GM18870 (cell line): Measurements from ENCODE around the gene PRMT1.
"Not testable (repeated sequence)": the region's sequence is repeated elsewhere in the genome, so short reads cannot be mapped to it uniquely, and the experiment has no call there.

Experiments used
- ATAC-seq: cut with Tn5 transposase; IDR thresholded peaks from one replicate; pipeline ENCODE4 v1.9.1; 2021; ENCODE audit warnings: moderate library complexity; ENCODE audit not compliant: unreplicated experiment

Gene PRMT1

DNA sequence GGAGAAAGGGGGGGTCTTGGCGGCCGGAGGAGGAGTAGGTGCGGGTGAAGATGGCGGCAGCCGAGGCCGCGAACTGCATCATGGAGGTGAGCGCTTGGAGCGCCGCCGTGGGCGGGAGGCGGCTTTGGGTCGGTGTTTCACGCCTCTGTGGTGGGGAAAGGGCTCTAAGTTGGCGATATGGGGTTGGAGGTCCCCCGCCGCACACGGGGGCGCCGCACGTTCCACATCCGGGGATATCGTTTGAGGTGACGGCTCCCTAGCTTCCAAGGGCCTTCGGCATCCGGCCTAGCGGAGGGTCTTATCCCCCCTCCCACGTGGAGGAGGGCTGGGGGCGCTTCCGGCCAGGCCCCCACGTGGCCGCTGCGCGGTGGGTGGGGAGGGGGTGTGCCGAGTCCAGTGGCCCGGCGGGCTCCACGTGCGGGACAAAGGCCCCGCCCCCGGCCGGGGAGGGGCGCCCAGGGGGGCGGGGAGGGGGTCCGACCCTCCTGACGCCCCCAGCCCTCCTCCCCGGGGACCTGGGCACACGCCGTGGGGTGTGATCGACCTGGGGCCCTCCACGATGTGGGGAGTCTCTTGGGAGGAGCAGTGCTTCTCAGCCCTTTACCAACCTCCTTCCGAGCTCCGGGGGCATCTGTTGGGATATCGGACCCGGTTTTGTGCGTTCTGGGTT lies at the start of gene PRMT1:
Gene PRMT1, plus strand, starts transcription at position 41 of the 670 bp plus-strand sequence. Its CDS starts 10 bp downstream, at position 51.
- ATAC-seq: no peak

GRCh38 chr19:49629659-49630058 lies 47.4 kb upstream of the PRMT1 start:
- ATAC-seq: no peak

- no peak for ATAC-seq
Observed at GRCh38 chr19:49631014-49631588, 46.0 kb upstream of the PRMT1 start.

DNA sequence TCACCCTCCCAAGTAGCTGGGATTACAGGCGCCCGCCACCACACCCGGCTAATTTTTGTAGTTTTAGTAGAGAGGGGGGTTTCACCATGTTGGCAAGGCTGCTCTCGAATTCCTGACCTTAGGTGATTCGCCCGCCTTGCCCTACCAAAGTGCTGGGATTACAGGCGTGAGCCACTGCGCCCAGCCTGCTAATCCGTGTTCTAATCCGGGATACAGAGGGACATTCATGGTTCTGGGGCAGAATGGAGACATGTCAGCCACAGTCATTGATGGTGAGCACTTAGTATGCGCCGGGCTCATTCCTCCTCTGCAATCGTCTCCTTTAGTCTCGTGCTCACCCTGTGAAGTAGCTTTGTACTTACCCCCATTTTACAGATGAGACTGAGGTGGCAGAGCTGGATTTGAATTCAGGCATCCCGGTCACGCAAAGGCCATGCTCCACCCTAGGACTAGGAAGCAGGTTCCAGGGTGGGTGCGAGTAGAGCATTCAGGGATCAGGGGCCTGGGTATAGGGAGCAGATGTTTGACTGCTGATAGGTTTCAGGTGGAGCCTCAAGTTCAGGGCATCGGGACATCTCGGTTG lies 45.4 kb upstream of the PRMT1 start:
- ATAC-seq: no peak

- ATAC-seq: no peak
Observed at GRCh38 chr19:49632576-49632975, 44.5 kb upstream of the PRMT1 start.

DNA sequence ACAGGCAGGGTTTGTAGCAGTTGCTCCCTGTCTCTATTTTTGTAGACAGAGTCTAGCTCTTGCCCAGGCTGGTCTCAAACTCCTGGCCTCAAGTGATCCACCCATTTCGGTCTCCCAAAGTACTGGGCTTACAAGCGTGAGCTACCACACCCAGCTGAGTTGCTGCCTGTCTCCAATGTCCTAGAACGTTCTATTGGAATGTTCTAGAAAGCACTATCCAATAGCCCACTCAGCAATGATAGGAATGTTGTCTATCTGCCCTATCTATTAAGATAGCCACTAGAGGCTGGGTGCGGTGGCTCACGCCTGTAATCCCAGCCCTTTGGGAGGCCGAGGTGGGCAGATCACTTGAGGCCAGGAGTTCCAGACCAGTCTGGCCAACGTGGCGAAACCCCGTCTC lies 43.8 kb upstream of the PRMT1 start:
- not testable (repeated sequence) for ATAC-seq

DNA sequence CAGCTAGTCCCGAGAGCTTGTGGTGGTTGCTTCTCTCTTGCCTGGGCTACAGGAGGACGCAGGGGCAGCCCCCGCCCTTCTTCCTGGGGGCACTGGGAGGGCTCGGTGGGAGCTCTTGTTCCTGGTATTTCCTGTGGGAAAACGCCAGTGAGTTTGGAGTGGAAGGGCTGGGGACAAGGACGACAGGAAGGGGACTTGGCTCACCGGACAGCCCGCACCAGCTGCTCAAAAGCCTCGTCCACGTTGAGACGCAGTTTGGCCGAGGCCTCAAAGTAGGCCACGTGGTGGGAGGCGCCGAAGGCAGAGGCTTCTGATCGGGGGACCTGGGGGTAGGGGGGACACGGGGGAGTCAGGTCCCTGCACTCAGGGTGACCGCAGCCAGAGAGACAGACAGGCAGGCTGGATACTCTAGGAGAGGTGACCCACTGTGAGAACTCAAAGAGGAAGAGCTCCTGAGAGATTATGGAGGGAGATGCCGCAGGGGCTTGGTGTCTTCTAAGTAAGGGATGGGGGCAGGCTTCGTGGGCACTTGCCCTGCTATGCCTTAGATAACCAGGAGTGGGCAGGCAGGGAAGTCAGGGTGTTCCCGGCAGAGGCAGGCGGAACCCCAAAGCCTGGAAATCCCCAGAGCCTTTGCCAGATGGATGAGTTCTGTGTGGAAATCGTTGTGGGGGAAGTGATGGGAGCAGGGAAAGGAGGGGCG lies 41.4 kb upstream of the PRMT1 start:
- ATAC-seq: no peak

GRCh38 chr19:49636233-49636932 lies 40.7 kb upstream of the PRMT1 start:
- ATAC-seq: no peak

DNA sequence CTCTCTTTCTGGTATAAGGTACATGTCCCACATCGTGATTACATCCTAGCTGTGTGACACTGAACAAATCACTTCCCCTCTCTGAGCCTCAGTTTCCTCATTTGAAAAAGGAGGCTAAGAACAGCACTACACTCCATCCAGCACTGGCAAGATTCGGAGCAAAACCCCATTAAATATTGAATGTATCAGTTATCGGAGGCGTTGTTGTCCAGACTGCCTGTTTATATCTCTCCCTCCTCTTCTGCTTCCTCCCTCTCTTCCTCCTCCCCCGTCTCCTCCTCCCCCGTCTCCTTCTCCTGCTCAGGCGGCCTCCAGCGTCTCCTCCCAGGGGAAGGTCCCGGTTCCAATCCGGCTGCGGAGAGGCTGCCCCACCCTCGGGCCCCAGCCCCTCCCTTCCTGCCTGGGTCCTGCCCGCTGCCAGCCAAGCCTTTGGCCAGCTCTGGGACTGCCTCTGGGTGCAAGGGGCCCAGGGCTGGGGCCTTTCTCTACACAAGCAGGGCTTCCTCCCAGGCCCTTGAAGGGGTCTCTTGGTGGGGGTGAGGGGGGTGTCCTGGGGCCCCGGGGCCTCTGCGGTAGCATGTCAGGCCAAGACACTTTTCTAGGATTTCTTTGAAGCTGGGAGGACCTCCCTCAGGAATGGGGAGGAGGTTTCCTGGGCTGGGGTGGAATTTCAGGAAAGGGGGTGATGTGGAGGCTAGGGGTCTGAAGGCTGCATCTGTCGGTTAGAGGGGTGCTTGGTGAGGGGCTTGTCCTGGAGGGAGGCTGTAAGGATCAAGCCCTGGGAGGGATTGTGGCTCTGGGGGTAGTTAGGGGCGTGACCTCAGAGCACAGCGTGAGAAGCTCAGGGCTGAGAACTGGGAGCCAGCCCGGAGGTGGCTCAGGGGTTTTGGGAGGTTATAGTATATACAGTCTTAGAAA lies 39.0 kb upstream of the PRMT1 start:
- ATAC-seq: no peak

- ATAC-seq: no peak
Observed at GRCh38 chr19:49639401-49640112, 37.5 kb upstream of the PRMT1 start.

GRCh38 chr19:49640113-49640898 lies 36.8 kb upstream of the PRMT1 start, which contains the start of gene RRAS:
RRAS (minus strand) TSS chr19:49640143; CDS start chr19:49640098, 45 bp downstream.
- peak; percentile 65 for ATAC-seq

DNA sequence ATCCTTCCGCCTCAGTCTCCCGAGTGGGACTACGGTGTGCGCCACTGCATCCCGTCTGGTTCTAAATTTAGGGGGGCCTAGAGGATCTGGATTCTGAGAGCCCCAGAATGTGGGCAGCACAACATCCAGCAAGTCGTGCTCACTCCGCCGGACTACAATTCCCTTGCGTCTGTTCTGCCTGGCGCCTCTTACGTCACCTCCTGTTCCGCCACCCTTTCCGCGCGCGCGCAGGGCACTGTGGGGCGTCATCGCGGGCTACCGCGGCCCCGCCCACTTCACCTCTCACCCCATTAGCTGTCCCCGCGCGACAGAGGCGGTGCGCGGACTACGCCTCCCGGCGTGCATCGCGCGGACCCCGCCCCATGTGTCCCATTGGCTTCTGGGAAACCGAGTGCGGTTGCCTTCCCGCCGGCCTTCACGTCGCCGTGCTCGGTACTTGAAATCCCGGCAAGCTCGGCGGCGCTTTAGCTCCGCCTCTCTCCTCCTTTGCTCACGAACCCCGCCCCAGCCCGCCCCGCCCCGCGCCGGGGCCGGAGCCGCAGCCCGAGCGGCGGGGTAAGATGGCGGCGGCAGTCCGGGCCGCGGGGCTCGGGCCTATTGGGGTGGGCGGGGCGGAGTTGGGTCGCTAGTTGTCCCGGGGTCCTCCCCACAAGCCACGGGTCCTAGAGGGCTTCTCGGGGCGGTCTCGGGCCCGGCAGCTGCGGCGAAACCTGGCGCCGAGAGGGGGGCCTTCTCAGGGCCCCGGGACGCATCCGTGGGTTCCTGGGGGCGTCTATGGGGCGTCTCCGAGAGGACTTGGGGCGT lies 35.2 kb upstream of the PRMT1 start, which contains the start of gene SCAF1:
Gene SCAF1, plus strand, starts transcription at position 522 of the 804 bp plus-strand sequence. CDS start 2,818 bp downstream, outside the sequence.
- peak; percentile 54 for ATAC-seq

- ATAC-seq: no peak
Observed at GRCh38 chr19:49642492-49643035, 34.5 kb upstream of the PRMT1 start.

GRCh38 chr19:49643466-49643865 lies 33.6 kb upstream of the PRMT1 start:
- no peak for ATAC-seq

GRCh38 chr19:49645592-49645991 lies 31.5 kb upstream of the PRMT1 start:
- no peak for ATAC-seq

DNA sequence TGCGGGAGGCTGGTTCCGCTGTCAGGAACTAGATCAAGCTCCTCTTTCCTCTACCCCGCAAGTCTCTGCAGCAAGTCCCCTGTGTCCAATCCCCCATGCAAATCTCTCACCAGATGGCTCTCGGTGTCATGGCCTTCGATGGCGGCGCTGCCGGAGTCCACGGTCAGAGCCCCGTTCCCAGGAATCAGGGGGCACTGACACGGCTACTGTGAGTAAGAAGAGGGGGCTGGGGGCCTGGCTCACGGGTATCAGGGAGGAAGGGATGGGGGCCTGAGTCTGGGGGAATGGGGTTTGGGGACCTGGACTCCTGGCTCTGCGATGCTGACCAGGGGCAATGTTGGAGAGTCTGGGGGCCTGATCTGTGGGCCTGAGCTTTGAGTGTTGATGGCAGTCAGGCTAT lies 31.1 kb upstream of the PRMT1 start:
- ATAC-seq: no peak

GRCh38 chr19:49646586-49646985 lies 30.5 kb upstream of the PRMT1 start:
- no peak for ATAC-seq
